NCI-H1105 (cell line): ENCODE data around the gene KIRREL2.
"Not testable (repeated sequence)": the region's sequence is repeated elsewhere in the genome, so short reads cannot be mapped to it uniquely, and the experiment has no call there.

Experiments
- DNase-seq: peaks from one replicate; lab custom pipeline; 2025; lab: John Stamatoyannopoulos, UW

Gene KIRREL2

GRCh38 chr19:35897706-35898451 lies 41.2 kb downstream of the KIRREL2 start:
- DNase-seq, result no peak

DNA sequence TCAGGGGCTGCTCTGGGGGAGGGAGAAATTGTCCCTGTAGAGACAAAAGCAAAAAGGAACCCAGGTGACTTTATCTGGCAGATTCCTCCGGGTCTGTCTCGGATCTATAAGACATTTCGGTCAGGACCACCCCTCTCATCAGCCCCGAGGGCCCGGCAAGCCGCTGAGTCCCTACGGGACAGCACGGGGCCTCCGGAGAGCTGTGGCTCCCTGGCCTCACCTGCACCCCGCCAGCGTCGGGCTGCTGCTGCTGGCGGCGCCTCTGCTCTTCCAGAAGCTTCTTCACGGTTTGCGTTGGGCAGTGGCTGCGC lies 41.7 kb downstream of the KIRREL2 start:
- peak; percentile 1 for DNase-seq

DNA sequence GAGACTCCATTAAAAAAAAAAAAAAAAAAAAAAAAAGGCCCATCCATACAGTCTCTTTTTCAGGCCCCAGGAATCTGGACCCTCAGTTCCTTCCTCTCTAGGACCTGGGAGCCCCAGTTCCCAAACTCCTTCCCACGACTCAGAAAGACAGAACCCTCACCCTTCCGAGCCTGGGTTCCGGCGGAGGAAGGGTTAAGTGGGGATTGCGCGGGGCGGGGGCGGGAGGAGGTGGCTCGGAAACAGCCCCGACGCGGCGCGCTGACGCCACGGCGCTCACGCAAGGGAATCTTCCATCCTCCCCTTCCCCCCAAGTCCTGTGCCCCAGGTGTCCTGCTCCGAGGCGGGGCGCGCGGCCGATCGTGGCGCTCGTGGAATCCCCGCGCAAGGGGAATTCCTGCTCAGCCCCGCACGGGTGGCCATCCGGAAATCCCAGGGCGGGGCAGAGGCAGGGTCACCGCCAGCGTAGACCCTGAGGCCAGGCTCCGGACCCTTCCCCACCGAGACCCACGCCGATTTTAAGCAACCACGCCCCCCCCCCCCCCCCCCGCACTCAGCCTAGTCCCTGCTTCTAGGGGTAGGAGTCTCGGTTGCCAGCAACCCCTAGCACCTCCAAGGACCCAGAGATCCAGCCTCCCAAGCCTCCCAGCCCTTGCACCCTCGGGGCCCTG lies 43.0 kb downstream of the KIRREL2 start:
- peak; percentile 83 for DNase-seq

DNA sequence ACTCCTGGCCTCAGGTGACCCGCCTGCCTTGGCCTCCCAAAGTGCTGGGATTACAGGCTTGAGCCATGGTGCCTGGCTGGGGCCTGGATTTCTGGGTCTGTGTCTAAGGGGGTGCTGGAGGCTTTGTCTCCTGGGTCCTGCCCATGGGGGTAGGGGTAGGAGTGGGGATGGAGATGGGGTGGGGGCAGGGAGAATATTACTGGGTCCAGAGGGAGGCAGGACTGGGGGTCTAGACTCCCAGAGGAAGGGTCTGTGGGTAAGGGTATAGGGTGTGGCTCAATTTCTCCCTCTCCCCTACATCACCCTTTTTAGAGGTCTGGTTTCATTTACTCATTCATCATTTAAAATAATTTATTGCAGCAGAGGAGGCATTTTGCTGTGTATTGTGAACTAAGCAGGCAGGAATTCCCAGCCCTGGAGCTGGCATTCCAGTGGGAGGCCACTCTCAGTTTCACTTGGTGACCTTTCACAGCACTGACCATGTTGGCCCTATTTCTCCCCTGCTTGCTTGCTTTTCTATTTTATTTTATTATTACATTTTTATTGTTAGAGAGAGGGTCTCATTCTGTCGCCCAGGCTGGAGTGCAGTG lies 44.4 kb downstream of the KIRREL2 start:
- DNase-seq, result no peak

DNA sequence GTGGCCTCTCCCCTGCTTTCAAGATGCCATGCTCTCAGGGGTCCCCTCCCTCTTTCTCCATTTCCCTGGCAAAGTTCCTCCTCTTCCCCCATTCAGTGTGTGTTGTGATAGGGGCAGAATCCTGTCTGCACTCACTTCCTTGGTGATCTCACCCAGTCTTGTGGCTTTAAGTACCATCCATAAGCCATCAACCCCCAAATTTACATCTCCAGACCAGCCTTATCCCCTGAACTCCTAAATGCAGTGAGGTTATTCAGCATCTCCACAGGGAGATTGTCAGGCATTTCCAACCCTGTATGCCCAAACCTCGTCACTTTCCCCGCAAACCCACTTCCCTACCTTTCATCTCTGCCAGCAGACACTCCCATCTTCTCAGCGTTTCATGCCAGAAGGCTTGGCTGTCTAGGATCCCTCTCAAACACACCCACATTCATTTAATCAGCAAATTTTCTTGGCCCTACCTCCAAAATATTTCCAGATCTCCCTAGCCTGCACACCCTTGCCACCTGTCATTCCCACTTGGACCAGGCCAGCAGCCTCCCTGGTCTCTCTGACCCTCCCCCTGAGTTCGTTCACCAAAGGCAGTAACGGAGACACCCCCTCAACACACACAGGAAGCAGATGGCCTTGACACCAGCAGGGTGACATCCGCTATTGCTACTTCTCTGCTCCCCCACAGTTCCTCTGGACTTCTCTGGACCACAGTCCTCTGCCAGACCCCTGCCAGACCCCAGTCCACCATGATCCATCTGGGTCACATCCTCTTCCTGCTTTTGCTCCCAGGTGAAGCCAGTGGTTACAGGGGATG lies 45.3 kb downstream of the KIRREL2 start, which contains the start of gene HCST:
Gene HCST, plus strand, starts transcription at position 676 of the 808 bp plus-strand sequence. Its CDS starts 65 bp downstream, at position 741.
- DNase-seq, result no peak

- no peak for DNase-seq
Measured at GRCh38 chr19:35902870-35903475, 46.3 kb downstream of the KIRREL2 start.

- no peak for DNase-seq
Measured at GRCh38 chr19:35903550-35904179, 47.0 kb downstream of the KIRREL2 start.

GRCh38 chr19:35904311-35905068 lies 47.8 kb downstream of the KIRREL2 start:
- no peak for DNase-seq

DNA sequence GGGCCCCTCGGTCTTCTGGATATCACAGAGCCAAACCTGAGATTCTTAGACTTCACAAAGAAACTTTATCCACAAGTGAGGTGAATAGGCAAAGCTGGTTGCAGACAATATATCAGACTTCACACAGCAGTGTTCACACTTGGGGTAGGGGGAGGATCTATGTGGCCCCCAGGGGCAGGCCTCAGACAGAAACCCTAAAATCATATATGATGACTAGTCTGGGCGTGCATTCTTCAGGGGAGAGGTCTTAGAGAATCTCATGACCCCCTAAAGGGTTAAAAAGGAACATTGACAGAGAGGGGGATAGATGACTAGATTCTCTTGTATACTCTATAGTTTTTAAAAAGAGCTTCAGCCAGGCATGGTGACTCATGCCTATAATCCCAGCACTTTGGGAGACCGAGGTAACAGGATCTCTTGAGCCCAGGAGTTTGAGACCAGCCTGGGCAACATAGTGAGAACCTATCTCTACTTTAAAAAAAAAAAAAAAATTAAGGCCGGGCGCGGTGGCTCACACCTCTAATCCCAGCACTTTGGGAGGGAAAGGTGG lies 48.5 kb downstream of the KIRREL2 start:
- no peak for DNase-seq

DNA sequence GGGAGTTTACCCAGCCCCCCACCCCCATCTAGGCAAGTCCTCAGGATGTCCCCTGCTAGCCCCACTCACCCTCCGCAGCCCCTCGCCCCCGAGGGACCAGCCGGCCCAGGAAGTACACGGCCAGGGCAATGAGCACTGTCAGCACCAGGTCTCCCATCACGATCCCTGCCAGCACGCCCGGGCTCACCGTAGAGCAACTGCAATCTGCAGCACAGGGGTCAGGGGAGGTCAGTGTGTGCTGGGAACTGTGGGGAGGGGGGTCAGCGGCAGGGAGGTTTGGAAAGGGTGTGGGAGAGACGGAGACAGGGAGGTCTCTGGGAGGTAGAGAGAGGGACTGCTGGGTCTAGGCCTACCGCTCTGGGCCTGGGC lies 50.6 kb downstream of the KIRREL2 start:
- no peak for DNase-seq

GRCh38 chr19:35908010-35908441 lies 51.3 kb downstream of the KIRREL2 start, which contains the start of gene TYROBP:
Gene TYROBP, minus strand, starts transcription at chr19:35908295. Its CDS starts 67 bp downstream, at chr19:35908228.
- no peak for DNase-seq

- no peak for DNase-seq
Measured at GRCh38 chr19:35908973-35909683, 52.4 kb downstream of the KIRREL2 start.

DNA sequence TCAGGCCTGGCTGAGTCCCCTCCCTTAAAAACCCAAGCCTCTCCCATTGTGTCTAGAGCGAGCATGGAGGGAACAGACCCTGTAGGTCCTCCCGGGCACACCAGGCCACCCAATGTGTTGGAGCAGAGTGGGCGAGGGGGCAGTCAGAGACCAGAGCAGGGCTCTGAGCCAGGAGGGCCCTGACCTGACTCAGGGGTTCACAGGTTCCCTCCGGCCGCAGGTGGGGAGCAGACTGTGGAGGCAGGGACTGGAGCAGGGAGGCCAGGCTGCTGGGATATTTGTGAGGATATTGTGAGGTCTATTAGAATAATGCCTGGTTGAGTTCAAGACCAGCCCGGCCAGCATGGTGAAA lies 52.9 kb downstream of the KIRREL2 start:
- no peak for DNase-seq

DNA sequence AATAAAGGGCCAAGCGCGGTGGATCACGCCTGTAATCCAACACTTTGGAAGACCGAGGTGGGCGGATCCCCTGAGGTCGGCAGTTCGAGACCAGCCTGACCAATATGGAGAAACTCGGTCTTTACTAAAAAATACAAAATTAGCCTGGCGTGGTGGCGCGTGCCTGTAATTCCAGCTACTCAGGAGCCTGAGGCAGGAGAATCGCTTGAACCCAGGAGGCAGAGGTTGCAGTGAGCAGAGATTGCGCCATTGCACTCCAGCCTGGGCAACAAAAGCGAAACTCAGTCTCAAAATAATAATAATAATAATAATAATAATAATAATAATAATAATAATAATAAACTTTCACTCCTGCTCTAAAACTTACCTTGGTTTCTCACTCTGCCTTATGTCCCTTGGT lies 53.6 kb downstream of the KIRREL2 start:
- not testable (repeated sequence) for DNase-seq

- no peak for DNase-seq
Measured at GRCh38 chr19:35911173-35911572, 54.5 kb downstream of the KIRREL2 start.

GRCh38 chr19:35911790-35912189 lies 55.1 kb downstream of the KIRREL2 start:
- DNase-seq, result peak; percentile 23

DNA sequence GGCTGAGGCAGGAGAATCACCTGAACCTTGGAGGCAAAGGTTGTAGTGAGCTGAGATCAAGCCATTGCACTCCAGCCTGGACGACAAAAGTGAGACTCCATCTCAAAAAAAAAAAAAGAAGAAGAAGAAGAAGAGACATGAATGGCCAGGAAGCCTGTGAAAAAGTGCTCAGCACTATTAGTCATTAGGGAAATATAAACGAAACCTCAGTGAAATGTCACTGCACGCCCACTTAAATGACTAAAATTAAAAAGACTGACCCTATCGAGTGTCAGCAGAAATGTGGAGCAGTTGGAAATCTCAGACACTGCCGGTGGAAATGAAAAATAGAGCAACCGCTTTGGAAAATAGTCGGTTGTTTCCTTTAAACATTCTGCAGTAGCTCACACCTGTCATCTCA lies 56.9 kb downstream of the KIRREL2 start:
- no peak for DNase-seq

GRCh38 chr19:35915443-35915842 lies 58.7 kb downstream of the KIRREL2 start:
- no peak for DNase-seq
